Spleen (tissue), 11 donors: ENCODE results near the gene PKIG. TPM values are rescaled to one million over a fixed set of nuclear protein-coding genes. Genes with fewer than 3 reads are reported as not detected.

Source experiments
- DNase-seq: peaks from one replicate; pipeline ENCODE4 v3.0.0-alpha.2; 2020
- H3K27ac ChIP-seq, 8 donors: fragments of 200-600 bp; sonication (generic) in 7 of 8; 1 replicate in 4 of 8; 2 replicates in 4 of 8; pipeline versions ENCODE4 v1.5.0 to v1.8.0; 2016 to 2021; ENCODE audit warnings: inconsistent platforms in 4 of 8, mild to moderate bottlenecking in 4 of 8, moderate library complexity in 1 of 8
- H3K27me3 ChIP-seq, 7 donors: fragments of 200-600 bp; sonication (generic) in 6 of 7; replicated peaks in 1 of 7; 1 replicate in 4 of 7; 2 replicates in 3 of 7; pipeline versions ENCODE4 v1.5.0 to v1.8.0; 2016 to 2021; ENCODE audit warnings: inconsistent platforms in 3 of 7, mild to moderate bottlenecking in 1 of 7
- H3K36me3 ChIP-seq, 6 donors: fragments of 200-600 bp; sonication (generic) in 5 of 6; 1 replicate in 4 of 6; 2 replicates in 2 of 6; pipeline versions ENCODE4 v1.5.0 to v1.8.0; 2016 to 2021; ENCODE audit warnings: inconsistent platforms in 2 of 6
- H3K4me1 ChIP-seq, 6 donors: fragments of 200-600 bp; sonication (generic) in 5 of 6; 1 replicate in 3 of 6; 2 replicates in 3 of 6; pipeline versions ENCODE4 v1.5.0 to v1.8.0; 2016 to 2021; ENCODE audit warnings: inconsistent platforms in 3 of 6
- H3K4me3 ChIP-seq, 8 donors: fragments of 200-600 bp; sonication (generic) in 7 of 8; 1 replicate in 4 of 8; 2 replicates in 4 of 8; pipeline versions ENCODE4 v1.5.0 to v1.8.0; 2016 to 2021; ENCODE audit warnings: inconsistent platforms in 4 of 8, mild to moderate bottlenecking in 4 of 8, moderate library complexity in 2 of 8
- H3K9me3 ChIP-seq, 8 donors: fragments of 200-600 bp; sonication (generic) in 7 of 8; 1 replicate in 4 of 8; 2 replicates in 4 of 8; pipeline versions ENCODE4 v1.5.0 to v1.8.0; 2016 to 2021; ENCODE audit warnings: inconsistent platforms in 4 of 8
- POLR2A ChIP-seq, 3 donors: fragments of 450-650 bp; IDR thresholded peaks; one replicate each; pipeline ENCODE4 v1.5.1; 2017; ENCODE audit warnings: antibody characterized with exemption in 3 of 3, mild to moderate bottlenecking in 1 of 3
- POLR2AphosphoS5 ChIP-seq, 3 donors: sonication (generic); formaldehyde crosslinking; IDR thresholded peaks; one replicate each; pipeline ENCODE4 v1.5.1; 2017; ENCODE audit warnings: antibody characterized with exemption in 3 of 3
- WGBS, 5 donors: extraction: QIAGEN DNeasy Blood & Tissue Kit in 3 of 5; methylation state at CpG; one replicate each; pipeline versions ENCODE4 v1.1.5 to v1.1.7; 2013 to 2018; 5-methylcytosine and 5-hydroxymethylcytosine counted together
- intact Hi-C: fragments of 100-400 bp; cut with DNase I; formaldehyde crosslinking; loops from one replicate; pipeline ENCODE4 v1.15.0; 2023; ENCODE audit warnings: low total_unique reads
- polyA plus RNA-seq, 3 donors: library from polyadenylated mRNA; stranded (reverse); fragments of 200-250 nt; gene quantifications; one replicate each; pipeline ENCODE4 v1.2.1, GENCODE V29; 2013
- total RNA-seq, 7 donors: library from RNA; depleted of rRNA in 3 of 7; stranded (reverse); fragments of >200 nt in 3 of 7; fragmentation: NEBNext Ultra II Directional in 4 of 7; extraction: Animal tissue kit (Norgen Biotek cat#: 25700) in 4 of 7; gene quantifications; one replicate each; pipeline versions ENCODE4 v1.1.0 to v1.2.1, GENCODE V29; 2016 to 2021
- TF ChIP-seq, protein P1 (sequence below), 11 experiments: fragments of 200-600 bp in 7 of 11; fragments of 450-650 bp in 4 of 11; sonication (generic) in 4 of 11; IDR thresholded peaks in 8 of 11; conservative IDR thresholded peaks in 3 of 11; 1 replicate in 7 of 11; 2 replicates in 4 of 11; pipeline versions ENCODE4 v1.4.0 to v1.8.0; 2016 to 2021; ENCODE audit warnings: antibody characterized with exemption in 11 of 11, inconsistent platforms in 4 of 11, mild to moderate bottlenecking in 1 of 11
- donor health status: healthy with polysubstance abuse.
- donor health status: DM: no; HTN: no; CAD: no; lungs with moderate emphysema.
- donor health status: DM: no; HTN: no; CAD: no.
- donor health status: Bipolar disorder and iron deficiency.
- donor health status: healthy.
- donor health status: DM: no; HTN: no; CAD: no.
- donor health status: DM: yes; HTN: yes; CAD: no.

The PKIG gene
- total and polyA plus RNA-seq, 10 donors: 37.5 to 82.6 (median 56.1) TPM

DNA sequence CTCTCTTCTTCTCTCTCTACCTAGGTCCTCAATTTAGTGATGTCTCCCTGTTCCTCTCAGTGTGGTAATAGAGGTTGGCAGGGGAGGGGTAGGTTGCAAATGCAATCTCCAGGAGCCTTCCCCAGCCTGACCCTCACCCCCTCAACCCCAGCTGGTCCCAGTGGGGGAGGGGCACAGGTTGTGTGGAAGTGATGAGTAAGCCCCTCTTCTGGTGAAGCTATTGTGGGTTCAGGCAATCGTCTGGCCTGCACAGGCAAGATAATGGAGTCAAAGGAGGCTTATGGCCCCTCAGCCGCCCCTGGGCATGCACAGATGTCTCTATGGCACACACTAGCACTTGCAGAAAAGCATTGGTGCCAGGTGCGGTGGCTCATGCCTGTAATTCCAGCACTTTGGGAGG lies 79.9 kb downstream of the PKIG start:
- no peaks in the 10 kb centered on the region for H3K36me3 ChIP-seq
- intact Hi-C loops: no loop called here
- no peaks in the 10 kb centered on the region for H3K27me3 ChIP-seq
- peaks cover 0 to 4% (median 0%) of the 10 kb centered on the region in 8 donors for H3K9me3 ChIP-seq
- no peak overlapping the region for H3K4me3 ChIP-seq
- TF ChIP-seq, protein P1, sequence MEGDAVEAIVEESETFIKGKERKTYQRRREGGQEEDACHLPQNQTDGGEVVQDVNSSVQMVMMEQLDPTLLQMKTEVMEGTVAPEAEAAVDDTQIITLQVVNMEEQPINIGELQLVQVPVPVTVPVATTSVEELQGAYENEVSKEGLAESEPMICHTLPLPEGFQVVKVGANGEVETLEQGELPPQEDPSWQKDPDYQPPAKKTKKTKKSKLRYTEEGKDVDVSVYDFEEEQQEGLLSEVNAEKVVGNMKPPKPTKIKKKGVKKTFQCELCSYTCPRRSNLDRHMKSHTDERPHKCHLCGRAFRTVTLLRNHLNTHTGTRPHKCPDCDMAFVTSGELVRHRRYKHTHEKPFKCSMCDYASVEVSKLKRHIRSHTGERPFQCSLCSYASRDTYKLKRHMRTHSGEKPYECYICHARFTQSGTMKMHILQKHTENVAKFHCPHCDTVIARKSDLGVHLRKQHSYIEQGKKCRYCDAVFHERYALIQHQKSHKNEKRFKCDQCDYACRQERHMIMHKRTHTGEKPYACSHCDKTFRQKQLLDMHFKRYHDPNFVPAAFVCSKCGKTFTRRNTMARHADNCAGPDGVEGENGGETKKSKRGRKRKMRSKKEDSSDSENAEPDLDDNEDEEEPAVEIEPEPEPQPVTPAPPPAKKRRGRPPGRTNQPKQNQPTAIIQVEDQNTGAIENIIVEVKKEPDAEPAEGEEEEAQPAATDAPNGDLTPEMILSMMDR (IDR thresholded peaks at IDR 0.05 in 8 of 11, conservative IDR thresholded peaks at IDR 0.05 in 3 of 11): no peak
- no peak for TF ChIP-seq POLR2AphosphoS5 (IDR thresholded peaks at IDR 0.05)
- TF ChIP-seq POLR2A (IDR thresholded peaks at IDR 0.05): no peak
- H3K4me1 ChIP-seq: peaks cover 0 to 18% (median 0%) of the 10 kb centered on the region in 6 donors
- no peak for DNase-seq
- H3K27ac ChIP-seq: no peak overlapping the region
- whole genome bisulfite sequencing, 5 donors: 34 to 71% (median 58%) methylated on average over 3 of the region's 3 CpGs

DNA sequence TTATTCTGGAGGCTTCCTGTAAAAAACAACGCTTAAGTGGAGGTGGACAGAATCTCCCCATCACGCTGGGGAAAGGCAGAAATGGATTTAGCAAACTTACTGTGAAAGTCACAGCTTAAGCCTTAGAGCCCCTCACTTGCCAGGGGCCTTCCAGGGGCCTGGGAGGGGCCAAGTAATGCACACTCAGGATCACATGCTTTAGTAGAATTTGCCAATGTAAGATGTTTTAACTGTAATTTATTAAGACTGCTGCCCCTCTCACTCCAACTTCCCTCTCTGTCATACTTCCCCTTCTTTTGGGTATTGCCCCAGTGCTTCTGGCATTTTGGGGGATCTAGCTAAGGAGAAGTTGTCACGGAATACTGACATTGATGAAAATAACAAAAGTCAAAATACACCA lies 81.8 kb downstream of the PKIG start:
- Histone ChIP-seq H3K36me3 (no peaks in the 10 kb centered on the region), H3K4me3 (no peak overlapping the region), H3K27me3 (no peaks in the 10 kb centered on the region), H3K9me3 (no peaks in the 10 kb centered on the region), H3K27ac (peak overlapping the region in 3 of 8 donors; percentile 34 to 39 (median 37)), H3K4me1 (peaks cover 0 to 18% (median 0%) of the 10 kb centered on the region in 6 donors)
- WGBS, 5 donors: 30 to 42% (median 42%) methylated on average over 3 of the region's 3 CpGs
- TF ChIP-seq, protein P1 (IDR thresholded peaks at IDR 0.05 in 8 of 11, conservative IDR thresholded peaks at IDR 0.05 in 3 of 11): no peak
- no peak for TF ChIP-seq POLR2AphosphoS5 (IDR thresholded peaks at IDR 0.05)
- no peak for TF ChIP-seq POLR2A (IDR thresholded peaks at IDR 0.05)
- no peak for DNase-seq
- intact Hi-C loops: no loop called here

DNA sequence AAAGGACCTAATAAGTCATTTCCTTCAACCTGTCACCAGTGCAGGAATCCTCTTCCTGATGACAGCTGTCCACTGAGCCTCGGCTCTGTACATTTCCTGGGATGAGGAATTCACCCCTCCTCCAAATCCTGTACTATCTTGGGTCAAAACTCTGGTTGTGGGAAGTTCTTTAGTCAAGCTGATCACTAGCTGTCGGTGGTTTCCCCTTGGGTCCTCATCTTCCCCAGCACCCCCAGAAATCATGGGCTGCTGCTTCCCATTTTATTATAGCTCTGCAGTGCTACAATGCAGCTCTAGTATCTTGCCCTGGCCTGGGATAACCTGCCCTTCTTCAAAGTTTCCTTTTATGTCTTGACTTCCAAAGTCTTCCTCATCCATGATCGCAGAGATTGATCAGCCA lies 83.7 kb downstream of the PKIG start:
- H3K27ac ChIP-seq: no peak overlapping the region
- WGBS, 5 donors: 52 to 65% (median 64%) methylated on average over 3 of the region's 3 CpGs
- DNase-seq: no peak
- no peaks in the 10 kb centered on the region for H3K36me3 ChIP-seq
- no peaks in the 10 kb centered on the region for H3K9me3 ChIP-seq
- peaks cover 0 to 28% (median 1%) of the 10 kb centered on the region in 6 donors for H3K4me1 ChIP-seq
- TF ChIP-seq POLR2AphosphoS5 (IDR thresholded peaks at IDR 0.05): no peak
- no peak for TF ChIP-seq POLR2A (IDR thresholded peaks at IDR 0.05)
- TF ChIP-seq, protein P1 (IDR thresholded peaks at IDR 0.05 in 8 of 11, conservative IDR thresholded peaks at IDR 0.05 in 3 of 11): no peak
- intact Hi-C loops: no loop called here
- H3K27me3 ChIP-seq: no peaks in the 10 kb centered on the region
- H3K4me3 ChIP-seq: no peak overlapping the region

Other genes with a start within 250 kb of the PKIG start
- not detected for gene R3HDML, start 245.5 kb upstream of the PKIG start, total RNA-seq
- not detected for gene R3HDML, start 245.5 kb upstream of the PKIG start, polyA plus RNA-seq
- gene HNF4A, start 226.9 kb upstream of the PKIG start, total RNA-seq: not detected
- gene HNF4A, start 226.9 kb upstream of the PKIG start, polyA plus RNA-seq: under 1 TPM in 1 of 3 donors, not detected in 2; 0.03 TPM
- 10 to 100 TPM; 11.1 to 16.3 (median 12.3) TPM for gene TTPAL, start 106.7 kb upstream of the PKIG start, total RNA-seq
- gene TTPAL, start 106.7 kb upstream of the PKIG start, polyA plus RNA-seq: 1 to 10 TPM; 3.5 to 5.9 (median 3.7) TPM
- gene SERINC3, start 60.5 kb upstream of the PKIG start, total RNA-seq: 100 to 1,000 TPM in 2 of 7 donors, 10 to 100 TPM in 5; 73.2 to 117 (median 90.3) TPM
- 10 to 100 TPM; 14.5 to 23.9 (median 20.8) TPM for gene SERINC3, start 60.5 kb upstream of the PKIG start, polyA plus RNA-seq
- gene ADA, start 69.1 kb downstream of the PKIG start, total RNA-seq: 10 to 100 TPM; 18.8 to 30.4 (median 21.0) TPM
- gene ADA, start 69.1 kb downstream of the PKIG start, polyA plus RNA-seq: 10 to 100 TPM; 14.8 to 25.0 (median 24.1) TPM
- gene CCN5, start 132.8 kb downstream of the PKIG start, total RNA-seq: 1 to 10 TPM in 4 of 7 donors, under 1 TPM in 2, not detected in 1; 0.51 to 7.4 (median 1.5) TPM
- gene CCN5, start 132.8 kb downstream of the PKIG start, polyA plus RNA-seq: 10 to 100 TPM in 1 of 3 donors, 1 to 10 TPM in 2; 1.3 to 10.6 (median 5.7) TPM
- under 1 TPM in 5 of 7 donors, not detected in 2; 0.17 to 0.92 (median 0.47) TPM for gene KCNK15, start 163.3 kb downstream of the PKIG start, total RNA-seq
- under 1 TPM in 2 of 3 donors, not detected in 1; 0.06 to 0.08 TPM for gene KCNK15, start 163.3 kb downstream of the PKIG start, polyA plus RNA-seq
- gene RIMS4, start 228.0 kb downstream of the PKIG start, total RNA-seq: not detected
- under 1 TPM in 2 of 3 donors, not detected in 1; under 0.01 to 0.02 TPM for gene RIMS4, start 228.0 kb downstream of the PKIG start, polyA plus RNA-seq